ENCODE results near the gene CALML3.

Gene CALML3

GRCh38 chr10:5574642-5575131, 49.9 kb downstream of the CALML3 start:
- peaks cover 6% of the 10 kb centered on the region; the same call in 1 of the 2 replicates for H3K4me1 ChIP-seq
- H3K9me3 ChIP-seq, result no peaks in the 10 kb centered on the region
- H3K27me3 ChIP-seq, result no peaks in the 10 kb centered on the region
- no peaks in the 10 kb centered on the region for H3K36me3 ChIP-seq
- no peak for DNase-seq
- TF ChIP-seq CTCF (IDR thresholded peaks at IDR 0.05; ENCODE audit: low read depth, low read length), result no peak
- no peak overlapping the region for H3K4me3 ChIP-seq (ENCODE audit: low read depth, low read length)

- no peak overlapping the region for H3K4me3 ChIP-seq (ENCODE audit: low read depth, low read length)
- H3K4me1 ChIP-seq, result peaks cover 6% of the 10 kb centered on the region; the same call in 1 of the 2 replicates
- H3K27me3 ChIP-seq, result no peaks in the 10 kb centered on the region
- no peaks in the 10 kb centered on the region for H3K36me3 ChIP-seq
- H3K9me3 ChIP-seq, result no peaks in the 10 kb centered on the region
- no peak for TF ChIP-seq CTCF (IDR thresholded peaks at IDR 0.05; ENCODE audit: low read depth, low read length)
- no peak for DNase-seq
Observed at GRCh38 chr10:5575144-5575481, 50.4 kb downstream of the CALML3 start.

GRCh38 chr10:5575482-5576153, 50.9 kb downstream of the CALML3 start:
- TF ChIP-seq CTCF (IDR thresholded peaks at IDR 0.05; ENCODE audit: low read depth, low read length), result no peak
- Histone ChIP-seq H3K4me1 (peaks cover 6% of the 10 kb centered on the region; the same call in 1 of the 2 replicates), H3K4me3 (ENCODE audit: low read depth, low read length) (no peak overlapping the region), H3K27me3 (no peaks in the 10 kb centered on the region), H3K9me3 (no peaks in the 10 kb centered on the region), H3K36me3 (no peaks in the 10 kb centered on the region)
- DNase-seq, result no peak

GRCh38 chr10:5576154-5576748, 51.5 kb downstream of the CALML3 start:
- Histone ChIP-seq H3K36me3 (no peaks in the 10 kb centered on the region), H3K9me3 (no peaks in the 10 kb centered on the region), H3K4me1 (peaks cover 6% of the 10 kb centered on the region; the same call in 1 of the 2 replicates), H3K27me3 (no peaks in the 10 kb centered on the region), H3K4me3 (ENCODE audit: low read depth, low read length) (no peak overlapping the region)
- TF ChIP-seq CTCF (IDR thresholded peaks at IDR 0.05; ENCODE audit: low read depth, low read length), result no peak
- no peak for DNase-seq

Data from BE2C (cell line).